Measurements from ENCODE around the gene ASB8.

The ASB8 gene

GRCh38 chr12:48157018-48157888 is at the start of gene ASB8:
TSS of gene ASB8 (minus strand) at chr12:48157515. CDS start at chr12:48153496, 4,019 bp downstream.
- in situ Hi-C loops (cut with HindIII; ENCODE audit: low sequenced_read_pairs) = no loop called here

DNA sequence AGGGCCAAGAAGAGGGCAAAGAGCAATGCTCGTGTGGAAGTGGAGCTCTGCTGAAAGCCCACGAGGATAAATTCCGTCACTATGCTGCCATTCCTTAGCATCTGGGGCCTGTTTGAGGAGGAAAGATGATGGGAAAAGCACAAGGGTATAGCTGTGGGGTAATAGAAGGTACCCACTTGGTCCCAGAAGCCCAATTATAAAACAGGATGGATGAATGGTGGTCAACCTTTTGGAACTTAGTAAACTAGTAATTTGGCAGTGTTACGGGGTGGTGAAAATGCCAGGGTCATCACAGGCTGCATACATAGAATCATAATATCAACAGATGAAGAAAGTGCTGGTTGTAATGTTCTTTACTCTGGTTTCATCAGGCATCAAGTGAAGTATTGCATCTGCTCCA is 45.9 kb upstream of the ASB8 start, which contains the start of gene OR10AD1:
Gene OR10AD1, minus strand, starts transcription at position 101 of the 400 bp plus-strand sequence. Its CDS starts 0 bp downstream, at position 101.
- in situ Hi-C loops (cut with HindIII; ENCODE audit: low sequenced_read_pairs) = no loop called here

DNA sequence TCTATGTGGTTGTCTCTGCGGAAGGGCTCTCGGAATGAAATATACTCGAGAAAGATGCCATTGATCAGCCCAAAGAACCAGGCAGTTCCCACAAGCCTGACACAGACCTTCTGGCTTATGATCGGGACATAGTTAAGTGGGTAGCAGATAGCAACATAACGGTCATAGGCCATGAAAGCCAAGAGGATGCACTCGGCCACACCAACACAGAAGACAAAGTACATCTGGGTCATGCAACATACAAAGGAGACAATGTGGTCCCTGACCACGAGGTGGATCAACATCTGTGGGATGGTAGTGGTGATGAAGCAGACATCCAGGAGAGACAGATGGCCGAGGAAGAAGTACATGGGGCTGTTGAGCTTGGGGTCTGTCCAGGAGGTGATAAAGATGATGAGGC is 45.5 kb upstream of the ASB8 start:
- in situ Hi-C loops (cut with HindIII; ENCODE audit: low sequenced_read_pairs) = no loop called here

- in situ Hi-C loops (cut with HindIII; ENCODE audit: low sequenced_read_pairs) = no loop called here
Measured at GRCh38 chr12:48201516-48201915, 44.2 kb upstream of the ASB8 start.

- in situ Hi-C loops (cut with HindIII; ENCODE audit: low sequenced_read_pairs) = no loop called here
Measured at GRCh38 chr12:48201091-48201490, 43.8 kb upstream of the ASB8 start.

DNA sequence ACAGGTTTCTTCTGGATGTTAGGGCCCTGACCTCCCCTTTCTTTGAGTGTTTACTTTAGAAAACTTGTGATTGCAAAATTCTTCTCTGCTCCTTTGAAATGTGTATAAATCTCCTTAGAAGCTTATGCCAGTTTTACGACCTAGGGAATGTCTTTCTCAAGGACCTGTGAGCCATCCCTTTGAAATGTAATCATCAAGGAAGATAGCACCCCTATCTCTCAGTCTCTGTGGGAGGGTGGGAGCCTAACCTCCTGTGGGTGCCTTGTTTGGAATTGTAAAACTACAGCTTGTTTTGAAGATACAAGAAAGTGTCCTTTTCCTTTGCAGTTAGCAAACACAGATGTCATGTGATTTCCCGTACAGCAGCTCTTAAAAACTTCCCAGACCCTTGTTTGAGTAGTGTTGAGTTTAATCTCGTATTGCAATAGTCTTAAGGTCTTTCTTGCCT is 42.5 kb upstream of the ASB8 start:
- in situ Hi-C loops (cut with HindIII; ENCODE audit: low sequenced_read_pairs) = no loop called here

DNA sequence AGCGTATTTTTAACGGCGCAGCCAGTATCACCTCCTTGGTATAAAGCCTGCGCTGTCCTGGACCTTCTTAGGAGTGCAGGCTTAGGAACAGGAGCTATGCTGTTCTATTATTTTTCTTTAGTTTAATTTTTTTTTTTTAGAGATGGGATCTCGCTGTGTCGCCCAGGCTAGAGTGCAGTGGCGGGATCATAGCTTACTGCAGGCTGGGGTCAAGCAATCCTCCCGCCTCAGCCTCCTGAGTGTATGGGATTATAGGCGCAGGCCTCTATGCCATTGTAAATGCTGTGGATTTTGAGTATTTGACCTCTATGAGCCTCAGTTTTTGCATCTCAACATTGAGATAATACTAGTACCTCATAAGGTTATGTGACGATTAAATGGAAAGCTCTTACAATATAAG is 41.7 kb upstream of the ASB8 start:
- in situ Hi-C loops (cut with HindIII; ENCODE audit: low sequenced_read_pairs) = no loop called here

DNA sequence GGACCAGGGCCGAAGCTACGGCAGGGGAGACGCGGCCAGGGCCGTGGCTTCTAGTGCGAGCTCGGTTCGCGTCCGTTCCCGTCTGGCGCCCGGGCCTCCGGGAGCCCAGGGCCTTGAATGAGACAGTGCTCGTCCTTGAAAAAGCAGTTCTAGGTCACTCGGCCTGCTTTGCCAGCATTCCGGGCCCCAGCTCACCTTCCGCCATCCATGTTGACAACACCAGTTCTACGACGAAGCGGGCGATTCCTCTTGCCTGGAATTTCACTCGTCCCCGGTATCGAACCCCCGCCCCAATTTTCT is 41.3 kb upstream of the ASB8 start:
- in situ Hi-C loops (cut with HindIII; ENCODE audit: low sequenced_read_pairs) = no loop called here

GRCh38 chr12:48197971-48198671 is 40.8 kb upstream of the ASB8 start:
- in situ Hi-C loops (cut with HindIII; ENCODE audit: low sequenced_read_pairs) = no loop called here

DNA sequence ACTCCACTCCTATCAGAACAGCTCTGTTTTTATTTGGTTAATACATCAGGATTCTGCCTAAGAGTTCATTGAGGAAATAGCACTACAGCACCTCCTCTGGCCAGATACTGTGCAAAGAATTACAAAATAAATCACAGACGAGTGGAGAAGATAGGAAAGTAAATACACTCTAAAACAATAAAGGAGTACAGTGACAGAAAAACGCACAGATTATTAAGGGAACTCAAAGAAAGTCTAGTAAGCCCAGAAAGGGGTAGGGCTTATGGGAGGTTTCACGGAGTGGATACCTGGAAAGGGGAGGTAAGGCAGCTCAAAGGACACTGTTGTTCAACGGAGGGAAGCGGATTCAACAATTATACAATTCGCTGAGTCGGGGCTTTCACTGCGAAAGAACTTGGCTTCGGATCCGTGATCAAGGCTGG is 40.2 kb upstream of the ASB8 start:
- in situ Hi-C loops (cut with HindIII; ENCODE audit: low sequenced_read_pairs) = no loop called here

DNA sequence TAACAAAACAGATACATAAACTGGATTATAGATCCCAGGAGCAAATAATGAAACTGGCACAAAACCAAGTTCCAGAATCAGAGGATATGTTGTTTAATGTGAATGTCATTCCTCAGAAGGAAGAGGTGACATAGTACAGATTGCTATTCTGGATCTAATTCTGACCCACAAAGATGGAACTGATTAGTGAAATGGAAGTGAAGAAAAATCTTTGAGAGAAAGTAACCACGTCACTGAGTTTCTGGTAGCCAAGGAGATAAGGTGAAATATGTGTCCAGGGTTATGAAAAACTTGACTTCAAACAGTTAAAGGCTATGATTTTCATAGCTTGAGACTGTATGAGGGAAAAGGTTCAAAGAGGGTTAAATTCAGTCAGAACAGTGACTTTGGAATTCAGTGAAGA is 37.5 kb upstream of the ASB8 start:
- in situ Hi-C loops (cut with HindIII; ENCODE audit: low sequenced_read_pairs) = no loop called here

- in situ Hi-C loops (cut with HindIII; ENCODE audit: low sequenced_read_pairs) = no loop called here
Measured at GRCh38 chr12:48193623-48194022, 36.3 kb upstream of the ASB8 start.

GRCh38 chr12:48192861-48193260 is 35.5 kb upstream of the ASB8 start:
- in situ Hi-C loops (cut with HindIII; ENCODE audit: low sequenced_read_pairs) = no loop called here

- in situ Hi-C loops (cut with HindIII; ENCODE audit: low sequenced_read_pairs) = no loop called here
Measured at GRCh38 chr12:48191096-48191495, 33.8 kb upstream of the ASB8 start.

- in situ Hi-C loops (cut with HindIII; ENCODE audit: low sequenced_read_pairs) = no loop called here
Measured at GRCh38 chr12:48189331-48190125, 32.2 kb upstream of the ASB8 start.

DNA sequence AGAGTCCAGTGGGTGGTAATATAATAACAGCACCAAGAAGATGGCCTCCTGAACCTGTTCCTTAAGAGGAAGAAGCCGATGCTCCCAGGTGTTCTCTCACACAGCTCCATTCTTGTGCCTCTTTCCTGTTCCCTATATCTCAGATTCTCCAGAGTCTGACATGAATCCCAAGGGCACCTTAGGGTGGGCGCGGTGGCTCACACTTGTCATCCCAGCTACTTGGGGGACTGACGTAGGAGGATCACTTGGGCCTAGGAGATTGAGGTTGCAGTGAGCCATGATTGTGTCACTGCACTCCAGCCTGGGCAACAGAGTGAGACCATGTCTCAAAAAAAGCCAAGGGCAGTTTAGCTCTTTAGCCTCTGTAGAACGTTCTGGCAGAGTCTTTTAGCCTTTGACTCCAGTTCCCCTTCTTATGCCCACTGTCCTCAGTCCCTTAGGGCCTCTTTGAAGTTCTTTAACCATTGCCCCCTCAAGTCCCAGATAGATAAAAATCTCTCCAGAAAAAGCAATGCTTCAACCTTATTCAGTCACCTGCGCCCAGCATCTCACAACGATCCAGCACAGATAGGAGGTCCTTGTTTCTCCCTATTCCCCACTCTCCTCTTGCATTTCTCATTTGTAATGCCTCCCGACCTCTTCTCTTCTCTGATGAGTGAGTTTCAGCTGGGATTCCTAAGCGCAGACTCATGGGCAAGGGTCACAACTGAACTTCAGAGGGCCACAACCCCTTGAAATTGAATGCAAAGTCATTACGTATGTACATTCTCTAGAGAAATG is 30.8 kb upstream of the ASB8 start:
- in situ Hi-C loops (cut with HindIII; ENCODE audit: low sequenced_read_pairs) = no loop called here

DNA sequence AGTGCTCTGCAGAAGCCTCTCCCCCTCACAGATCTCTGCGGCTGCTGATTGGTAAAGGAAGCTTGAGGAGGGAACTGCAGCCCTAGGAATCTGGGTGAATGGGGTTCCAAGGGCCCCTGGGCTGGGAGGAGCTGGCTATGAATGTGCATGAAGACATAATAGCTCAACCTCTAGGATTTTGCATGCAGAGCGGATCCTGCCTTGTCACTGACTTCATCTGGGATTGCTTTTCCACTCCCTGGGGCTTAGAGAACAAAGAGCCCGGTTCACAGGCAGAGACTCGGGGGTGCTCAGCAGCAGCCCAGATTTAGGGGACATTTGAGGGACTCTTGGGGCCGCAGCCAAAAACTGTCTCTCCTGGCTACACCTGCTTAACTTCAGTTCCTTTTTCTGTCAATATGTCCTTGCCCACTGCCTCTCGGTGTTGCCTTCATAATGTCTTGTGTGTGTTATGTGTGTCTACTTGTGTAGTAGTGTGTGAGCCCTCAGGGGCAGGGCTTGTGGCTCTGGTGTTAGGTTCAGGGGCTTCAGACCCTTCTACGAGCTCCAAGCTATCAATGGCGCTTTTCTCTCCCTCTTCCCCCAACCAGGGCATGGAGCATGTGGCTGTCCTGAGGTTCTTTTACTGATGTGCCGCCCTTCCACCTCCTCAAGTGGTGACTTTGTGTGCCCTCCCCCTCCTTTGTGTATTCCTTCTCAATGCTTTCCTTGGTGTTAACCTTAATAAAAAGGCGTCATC is 28.0 kb upstream of the ASB8 start:
- in situ Hi-C loops (cut with HindIII; ENCODE audit: low sequenced_read_pairs) = no loop called here

- in situ Hi-C loops (cut with HindIII; ENCODE audit: low sequenced_read_pairs) = no loop called here
Measured at GRCh38 chr12:48184549-48184922, 27.2 kb upstream of the ASB8 start.

- in situ Hi-C loops (cut with HindIII; ENCODE audit: low sequenced_read_pairs) = no loop called here
Measured at GRCh38 chr12:48183876-48184548, 26.7 kb upstream of the ASB8 start.

Measured in DLD1 (cell line).